HepG2 (cell line): ENCODE results near the gene ZBTB18. TPM values are rescaled to one million over a fixed set of nuclear protein-coding genes. Genes with fewer than 3 reads are reported as not detected.

Experiments
- ATAC-seq: fragments of 200-7000 bp; cut with Tn5 transposase; 3 replicates; pipeline ENCODE4 v1.9.1; 2020; ENCODE audit warnings: mild to moderate bottlenecking, moderate library complexity
- BruUV-seq: library from RNA; stranded (reverse); fragments of 400-500 nt; replicated peaks from 2 replicates; lab custom pipeline; 2021; lab: Mats Ljungman, UMichigan
- CTCF ChIA-PET: fragments of 300-600 bp; formaldehyde crosslinking; extraction: SDS; loops from one replicate; lab custom pipeline; 2021; ENCODE audit warnings: low total read pairs, inconsistent platforms, low intra/inter-chr PET ratio; lab: Yijun Ruan, JAX
- POLR2A ChIA-PET: fragments of 350-600 bp; sonication (Branson Sonifier 250); formaldehyde crosslinking; loops from one replicate; lab custom pipeline; 2020; ENCODE audit warnings: antibody characterized with exemption, inconsistent platforms; lab: Yijun Ruan, JAX
- DNase-seq: peaks from one replicate; pipeline ENCODE4 v3.0.0-alpha.2; 2015; ENCODE audit warnings: low spot score
- FAIRE-seq: peaks from 3 replicates; lab custom pipeline; 2011; peaks lifted over from hg19 to GRCh38; lab: Jason Lieb, UNC
- H2AFZ ChIP-seq: one replicate; pipeline ENCODE4 v1.6.1; 2011; ENCODE audit warnings: low read length, inconsistent platforms
- H3K27ac ChIP-seq: fragments of 300-600 bp; 3 replicates; pipeline ENCODE4 v1.8.0; 2011; ENCODE audit warnings: mixed run types, mild to moderate bottlenecking, mixed read lengths, low read length, inconsistent platforms; ENCODE audit not compliant: insufficient read depth; ENCODE audit errors: extremely low read length
- H3K27me3 ChIP-seq, 2 experiments: fragments of 200-600 bp in 1 of 2; 2 replicates in 1 of 2; 3 replicates in 1 of 2; pipeline versions ENCODE4 v1.6.0 to v1.8.0; 2011; ENCODE audit warnings: low read length in 2 of 2, mild to moderate bottlenecking in 2 of 2, moderate library complexity in 2 of 2, inconsistent platforms in 1 of 2; ENCODE audit not compliant: insufficient read depth in 2 of 2, control insufficient read depth in 1 of 2
- H3K36me3 ChIP-seq, 2 experiments: fragments of 200-600 bp in 1 of 2; replicated peaks in 1 of 2; 2 replicates in 1 of 2; 3 replicates in 1 of 2; pipeline versions ENCODE4 v1.5.1 to v1.8.0; 2011; ENCODE audit warnings: low read length in 2 of 2, inconsistent platforms in 1 of 2; ENCODE audit not compliant: insufficient read depth in 2 of 2, control insufficient read depth in 1 of 2
- H3K4me1 ChIP-seq: 2 replicates; pipeline ENCODE4 v1.5.1; 2012; ENCODE audit warnings: low read length, inconsistent platforms; ENCODE audit not compliant: insufficient read depth
- H3K4me2 ChIP-seq: 2 replicates; pipeline ENCODE4 v1.6.0; 2011; ENCODE audit warnings: low read depth, low read length, inconsistent platforms
- H3K4me3 ChIP-seq, 3 experiments: fragments of 200-600 bp in 1 of 3; sonication (generic), shearing (Covaris generic) in 1 of 3; replicated peaks in 1 of 3; 2 replicates each; pipeline ENCODE4 v1.5.1; 2011 to 2016; ENCODE audit warnings: low read length in 3 of 3, inconsistent platforms in 2 of 3, low read depth in 2 of 3, mild to moderate bottlenecking in 2 of 3, control low read depth in 1 of 3, mixed read lengths in 1 of 3; ENCODE audit not compliant: insufficient read depth in 1 of 3
- H3K79me2 ChIP-seq: one replicate; pipeline ENCODE4 v1.6.1; 2011; ENCODE audit warnings: low read length, inconsistent platforms; ENCODE audit not compliant: insufficient read depth
- H3K9ac ChIP-seq: 2 replicates; pipeline ENCODE4 v1.6.0; 2011; ENCODE audit warnings: mild to moderate bottlenecking, low read depth, low read length, inconsistent platforms; ENCODE audit not compliant: insufficient read depth
- H3K9me3 ChIP-seq: 2 replicates; pipeline ENCODE4 v1.5.1; 2012; ENCODE audit warnings: mild to moderate bottlenecking, low read length
- H4K20me1 ChIP-seq: 2 replicates; pipeline ENCODE4 v1.6.0; 2011; ENCODE audit warnings: inconsistent platforms, mild to moderate bottlenecking, low read length, moderate library complexity; ENCODE audit not compliant: insufficient read depth
- ARNTL ChIP-seq: sonication (generic); formaldehyde crosslinking; IDR thresholded peaks from 2 replicates; pipeline ENCODE4 v1.4.0; 2020; ENCODE audit warnings: mild to moderate bottlenecking, missing genetic modification reagents
- ETS1 ChIP-seq: sonication (generic); formaldehyde crosslinking; IDR thresholded peaks from 2 replicates; pipeline ENCODE4 v1.4.0; 2020; ENCODE audit warnings: missing genetic modification reagents
- FOSL2 ChIP-seq: sonication (generic); formaldehyde crosslinking; IDR thresholded peaks from 2 replicates; pipeline ENCODE4 v1.4.0; 2020; ENCODE audit warnings: missing genetic modification reagents
- FOXA3 ChIP-seq: IDR thresholded peaks from 2 replicates; pipeline ENCODE4 v1.6.1; 2016; ENCODE audit warnings: missing genetic modification reagents, missing compliant biosample characterization
- FOXK1 ChIP-seq: sonication (generic); formaldehyde crosslinking; IDR thresholded peaks from 2 replicates; pipeline ENCODE4 v1.4.0; 2020; ENCODE audit warnings: low read depth, missing genetic modification reagents, borderline replicate concordance
- HNRNPH1 ChIP-seq: fragments of 200-400 bp; formaldehyde crosslinking; optimal IDR thresholded peaks from 2 replicates; pipeline ENCODE3; 2017; ENCODE audit warnings: mild to moderate bottlenecking, low read depth, low read length
- STAG1 ChIP-seq: sonication (generic); formaldehyde crosslinking; IDR thresholded peaks from 2 replicates; pipeline ENCODE4 v1.4.0; 2020; ENCODE audit warnings: missing genetic modification reagents
- SUZ12 ChIP-seq: fragments of 150-350 bp; IDR thresholded peaks from 2 replicates; pipeline ENCODE4 v1.6.1; 2014; ENCODE audit warnings: low read depth, low read length
- TEAD3 ChIP-seq: optimal IDR thresholded peaks from 2 replicates; pipeline ENCODE3; 2016; ENCODE audit warnings: borderline replicate concordance
- ZBTB4 ChIP-seq: sonication (generic); formaldehyde crosslinking; IDR thresholded peaks from 2 replicates; pipeline ENCODE4 v1.4.0; 2020; ENCODE audit warnings: missing genetic modification reagents, mild to moderate bottlenecking, borderline replicate concordance
- ZFP36 ChIP-seq: fragments of 150-350 bp; IDR thresholded peaks from 2 replicates; pipeline ENCODE4 v1.6.1; 2018; ENCODE audit warnings: borderline replicate concordance, low read length, low read depth; ENCODE audit not compliant: partially characterized antibody
- ZFP37 ChIP-seq: sonication (generic); formaldehyde crosslinking; IDR thresholded peaks from 2 replicates; pipeline ENCODE4 v1.4.0; 2020; ENCODE audit warnings: missing genetic modification reagents, borderline replicate concordance
- ZNF12 ChIP-seq: sonication (generic); formaldehyde crosslinking; IDR thresholded peaks from 2 replicates; pipeline ENCODE4 v1.5.0; 2020; ENCODE audit warnings: missing genetic modification reagents
- WGBS: methylation state at CpG from one replicate; pipeline ENCODE4 v1.1.6; 2017; ENCODE audit warnings: low lambda C conversion rate; 5-methylcytosine and 5-hydroxymethylcytosine counted together
- in situ Hi-C: cut with HindIII; loops from 2 replicates; pipeline ENCODE4 v1.10.0; 2017; ENCODE audit warnings: low pct_unique_long_range_greater_than_20kb; ENCODE audit not compliant: extremely low pct_ligation_motif_present
- intact Hi-C: fragments of 100-400 bp; cut with micrococcal nuclease; formaldehyde crosslinking; loops from one replicate; pipeline ENCODE4 v1.10.0; 2022; ENCODE audit not compliant: unreplicated experiment
- polyA plus RNA-seq, 8 experiments: library from polyadenylated mRNA; depleted of rRNA in 3 of 8; stranded (reverse) in 7 of 8; unstranded in 1 of 8; fragments of >200 nt; fragmentation: Illumina TruSeq in 4 of 8; extraction: Trizol in 4 of 8; gene quantifications; 2 replicates each; pipeline versions ENCODE4 v1.2.1 to v1.2.3, GENCODE V29; 2011 to 2016; ENCODE audit warnings: low read depth in 4 of 8, missing spikeins in 1 of 8, mixed read lengths in 1 of 8; ENCODE audit not compliant: insufficient read depth in 1 of 8
- total RNA-seq, 5 experiments: library from RNA; depleted of rRNA; stranded (reverse); fragments of >200 nt; fragmentation: Illumina TruSeq; extraction: Trizol; gene quantifications; 2 replicates each; pipeline ENCODE4 v1.2.3, GENCODE V29; 2016; ENCODE audit warnings: low read depth in 1 of 5

ZBTB18 gene
- total and polyA plus RNA-seq, 2 of the 13 experiments (the other 11 are each of a cell fraction or from before 2014, with no cell fraction given): 3.1 to 4.3 TPM

- Histone ChIP-seq H3K27me3 (no peaks in the 10 kb centered on the region), H3K4me3 (peak overlapping the region in 2 of 3 experiments; percentile 32 to 34; a peak in 2 of 6 replicates), H3K9ac (no peak overlapping the region), H4K20me1 (no peaks in the 10 kb centered on the region), H3K79me2 (no peaks in the 10 kb centered on the region), H2AFZ (no peak overlapping the region), H3K4me2 (peak overlapping the region; percentile 61), H3K27ac (no peak overlapping the region), H3K4me1 (peaks cover 46% of the 10 kb centered on the region), H3K36me3 (no peaks in the 10 kb centered on the region), H3K9me3 (no peaks in the 10 kb centered on the region)
- no TSS peak for BruUV-seq
- POLR2A ChIA-PET: interaction anchor here (1.8 kb wide), 1 partner anchor 17 kb away, joined by 9 read pairs; no protein-coding TSS in a partner anchor
- 11% methylated on average over 8 of the region's 8 CpGs for WGBS
- no peak for TF ChIP-seq ZFP36
- TF ChIP-seq FOXA3 (CRISPR knock-in tag): 0 out of 2 replicates have a peak, but pooled peaks have one; percentile 33
- peak; percentile 37 for TF ChIP-seq TEAD3 (CRISPR knock-in tag)
- intact Hi-C loops (no loop called here), in situ Hi-C loops (no loop called here)
- CTCF ChIA-PET: no interaction called here
- DNase-seq: no peak
- ATAC-seq: peak; percentile 24; the same call in 2 of the 3 replicates
- no peak for FAIRE-seq
These were observed 13.5 kb downstream of the ZBTB18 start for GRCh38 chr1:244064621-244065020.

- H3K79me2 ChIP-seq: no peaks in the 10 kb centered on the region
- peak; percentile 37 for DNase-seq
- peak overlapping the region; percentile 35; the same call in 1 of the 2 replicates for H3K9ac ChIP-seq
- in situ Hi-C loops: no loop called here
- H3K4me2 ChIP-seq: peak overlapping the region; percentile 61
- 3% methylated on average over 5 of the region's 9 CpGs for WGBS
- no peak for FAIRE-seq
- no peaks in the 10 kb centered on the region for H4K20me1 ChIP-seq
- ChIA-PET CTCF (no interaction called here), POLR2A (interaction anchor here (1.8 kb wide), 1 partner anchor 17 kb away, joined by 9 read pairs; no protein-coding TSS in a partner anchor)
- H2AFZ ChIP-seq: no peak overlapping the region
- peaks cover 46% of the 10 kb centered on the region for H3K4me1 ChIP-seq
- H3K9me3 ChIP-seq: no peaks in the 10 kb centered on the region
- peak overlapping the region in 2 of 3 experiments; percentile 32 to 34; a peak in 5 of 6 replicates for H3K4me3 ChIP-seq
- no peak overlapping the region for H3K27ac ChIP-seq
- intact Hi-C loops: no loop called here
- H3K27me3 ChIP-seq: no peaks in the 10 kb centered on the region
- H3K36me3 ChIP-seq: no peaks in the 10 kb centered on the region
- peak; percentile 83 for ATAC-seq
- BruUV-seq: no TSS peak
- TF ChIP-seq STAG1 (CRISPR knock-in tag) (no peak), ARNTL (no peak), ETS1 (CRISPR knock-in tag) (no peak), FOXK1 (CRISPR knock-in tag) (peak; percentile 68; the same call in 1 of the 2 replicates), SUZ12 (no peak), HNRNPH1 (no peak), ZBTB4 (CRISPR knock-in tag) (no peak), ZNF12 (CRISPR knock-in tag) (no peak), ZFP37 (CRISPR knock-in tag) (no peak), FOSL2 (CRISPR knock-in tag) (peak; percentile 81)
These were observed 14.1 kb downstream of the ZBTB18 start for GRCh38 chr1:244065063-244065793.
